GM12864 (cell line): Measurements from ENCODE around the gene AQP2.

Source experiments
- DNase-seq: peaks from one replicate; pipeline ENCODE4 v3.0.0-alpha.2; 2011; ENCODE audit warnings: low read depth
- H3K4me3 ChIP-seq: 2 replicates; pipeline ENCODE4 v1.5.1; 2011; ENCODE audit warnings: mild to moderate bottlenecking, low read depth, low read length, control low read depth
- CTCF ChIP-seq: IDR thresholded peaks from 2 replicates; pipeline ENCODE4 v1.5.1; 2011; ENCODE audit warnings: low read depth, mild to moderate bottlenecking, moderate library complexity, low read length, control low read depth, inconsistent platforms; ENCODE audit errors: missing control alignments

Gene AQP2

DNA sequence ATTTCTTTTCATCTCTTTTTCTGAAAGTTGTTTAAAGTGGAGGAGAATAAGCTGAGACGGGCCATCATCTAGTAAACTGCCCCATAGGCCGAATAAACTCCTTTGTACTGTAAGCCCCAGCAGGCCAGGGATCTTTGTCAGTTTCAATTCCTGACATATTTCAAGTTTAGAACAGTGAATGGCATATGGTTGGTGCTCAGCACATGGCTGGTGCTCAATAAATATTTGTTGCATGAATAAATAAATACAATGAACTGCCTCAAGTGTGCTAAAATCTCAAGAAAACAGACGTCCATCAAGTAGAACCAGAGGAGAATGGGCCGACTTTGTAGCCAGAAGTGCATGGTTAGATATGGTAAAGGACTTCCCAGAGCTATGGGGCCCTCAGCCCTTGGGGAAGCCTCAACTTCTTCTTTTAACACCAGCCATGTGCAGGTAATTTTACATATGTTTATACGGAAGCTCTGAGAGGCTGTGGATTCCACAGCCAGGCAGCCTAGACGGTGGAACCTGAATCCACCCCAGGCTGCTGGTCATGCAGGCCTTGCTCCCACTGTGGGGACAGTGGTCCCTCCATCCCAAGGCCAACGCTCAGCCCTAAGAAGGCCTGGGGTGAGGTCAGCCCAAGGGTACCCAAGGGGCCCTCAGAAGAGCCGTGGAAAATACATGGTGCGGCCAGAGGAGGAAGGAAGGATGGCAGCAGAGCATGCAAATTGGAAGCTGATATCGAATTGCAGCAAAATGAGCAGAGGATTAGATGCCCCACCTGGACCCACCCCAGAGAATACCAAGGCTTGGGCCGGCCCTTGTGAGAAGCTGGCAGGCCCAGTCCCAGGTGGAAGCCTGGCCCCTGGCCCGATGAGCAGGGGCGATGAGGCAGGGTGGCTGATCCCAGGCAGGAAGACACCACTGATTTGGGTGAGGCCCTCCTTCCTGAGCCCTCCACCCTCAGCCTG, 8.7 kb upstream of the AQP2 start:
- H3K4me3 ChIP-seq: no peak overlapping the region
- TF ChIP-seq CTCF: no peak
- no peak for DNase-seq

DNA sequence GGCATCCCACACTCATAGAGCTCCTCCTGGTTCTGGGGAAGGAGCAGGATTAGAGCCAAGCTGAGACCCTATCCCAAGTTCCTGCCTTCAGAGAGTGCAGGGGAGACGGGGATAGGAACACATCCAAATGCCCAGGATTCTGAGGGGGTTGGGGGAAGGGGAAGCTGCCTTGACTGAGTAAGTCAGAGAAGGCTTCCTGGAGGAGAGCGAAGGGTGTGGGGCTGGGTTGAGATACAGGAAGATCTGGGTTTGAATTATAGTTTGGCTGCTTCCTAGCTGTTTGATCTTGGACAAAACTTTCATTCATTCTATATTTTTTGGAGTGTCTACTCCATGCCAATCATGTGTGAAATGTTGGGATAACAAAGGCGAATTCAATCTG, 8.0 kb upstream of the AQP2 start:
- no peak overlapping the region for H3K4me3 ChIP-seq
- no peak for TF ChIP-seq CTCF
- no peak for DNase-seq

DNA sequence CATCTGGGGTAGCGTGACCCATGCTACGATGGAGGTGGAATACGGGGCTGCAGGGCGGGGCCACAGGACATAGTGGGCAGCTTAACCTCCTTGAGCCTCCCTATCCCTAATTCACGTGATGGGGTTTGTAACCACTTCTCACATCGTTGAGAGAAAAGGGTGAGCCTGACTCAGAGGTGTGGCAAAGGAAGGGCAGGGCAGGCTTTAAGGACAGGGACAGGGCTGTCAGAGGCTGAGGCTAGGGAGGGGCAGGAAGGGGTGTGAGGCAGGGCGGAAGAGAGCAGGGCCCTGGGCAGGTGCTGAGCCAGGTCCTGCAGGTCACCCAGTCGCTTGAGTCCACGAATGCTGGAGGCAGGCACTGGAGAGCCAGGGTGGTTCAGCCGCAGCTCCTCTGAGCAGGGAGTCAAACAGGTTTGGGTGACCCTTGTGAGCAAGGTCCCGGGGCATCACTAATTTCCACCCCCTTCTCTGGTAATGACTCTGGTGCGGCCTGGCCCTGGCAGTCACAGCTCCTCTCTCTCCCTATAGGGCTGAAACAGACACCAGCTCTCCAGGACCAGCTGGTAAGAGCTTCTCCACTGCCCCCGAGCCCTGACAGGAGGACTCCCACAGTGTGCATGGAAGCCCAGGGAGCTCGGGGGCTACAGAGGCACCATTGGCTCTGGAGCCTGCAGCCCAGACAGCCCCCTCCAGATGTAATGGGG, 7.5 kb upstream of the AQP2 start:
- TF ChIP-seq CTCF: no peak
- no peak overlapping the region for H3K4me3 ChIP-seq
- no peak for DNase-seq

GRCh38 chr12:49943625-49943960, 6.9 kb upstream of the AQP2 start:
- TF ChIP-seq CTCF: no peak
- DNase-seq: no peak
- no peak overlapping the region for H3K4me3 ChIP-seq

- H3K4me3 ChIP-seq: no peak overlapping the region
- no peak for DNase-seq
- TF ChIP-seq CTCF: no peak
Observed at GRCh38 chr12:49944046-49944445, 6.5 kb upstream of the AQP2 start.

DNA sequence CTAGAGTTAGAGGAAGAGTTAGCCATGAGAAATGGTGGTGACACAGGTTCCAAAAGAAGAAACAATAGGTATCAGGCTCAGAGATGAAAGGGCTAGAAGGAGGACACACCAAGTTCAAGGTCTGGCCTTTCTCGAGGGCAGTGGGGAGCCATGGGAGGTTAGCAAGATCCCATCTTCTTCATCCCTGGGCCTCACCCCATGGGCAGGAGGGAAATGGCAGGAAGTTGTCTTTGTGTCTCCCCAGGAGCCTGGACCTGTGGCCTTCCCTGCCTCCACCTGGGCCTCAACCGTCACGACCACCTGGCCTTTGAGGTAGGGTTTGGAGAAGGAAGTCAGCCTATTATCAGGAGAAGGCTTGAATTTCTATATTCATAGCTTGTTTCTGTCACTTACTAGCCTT, 5.8 kb upstream of the AQP2 start:
- no peak overlapping the region for H3K4me3 ChIP-seq
- TF ChIP-seq CTCF: no peak
- no peak for DNase-seq
